NCI-H748 (cell line): ENCODE data around the gene SFXN5.

Experiments used
- DNase-seq: peaks from one replicate; lab custom pipeline; 2025; ENCODE audit not compliant: unreplicated experiment; lab: John Stamatoyannopoulos, UW

SFXN5 gene

GRCh38 chr2:73021371-73022010, 50.0 kb downstream of the SFXN5 start:
- DNase-seq: no peak

DNA sequence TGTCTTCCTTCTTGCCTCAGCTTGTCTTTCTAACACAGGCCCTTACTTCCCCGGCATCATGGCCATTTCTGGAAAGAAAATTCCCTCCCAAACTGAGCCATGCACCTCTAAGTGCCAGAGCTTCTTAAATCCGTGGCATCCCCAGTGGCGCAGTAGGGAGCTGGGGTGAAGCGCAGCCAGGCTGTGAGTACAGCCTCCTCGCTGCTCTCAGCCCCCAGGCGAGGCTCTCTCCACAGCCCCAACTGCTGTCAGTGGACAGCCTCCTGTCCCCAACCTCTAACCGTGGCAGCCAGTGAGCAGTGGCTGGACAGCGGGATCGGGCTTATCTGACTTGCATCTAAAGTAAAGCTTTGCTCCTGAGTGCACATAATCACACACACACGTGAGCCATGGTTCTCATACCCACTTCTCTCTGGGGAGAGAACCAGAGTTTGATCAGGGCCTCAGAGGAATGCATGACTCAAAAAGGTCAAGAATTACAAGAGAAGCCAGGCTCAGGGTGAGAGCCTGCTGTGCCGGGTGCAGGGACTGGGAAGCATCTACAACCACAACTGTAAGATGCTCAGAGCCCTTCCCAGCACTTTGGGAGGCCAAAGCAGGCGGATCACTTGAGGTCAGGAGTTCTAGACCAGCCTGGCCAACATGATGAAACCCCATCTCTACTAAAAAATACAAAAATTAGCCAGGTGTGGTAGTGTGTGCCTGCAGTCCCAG, 50.7 kb downstream of the SFXN5 start:
- DNase-seq: no peak

DNA sequence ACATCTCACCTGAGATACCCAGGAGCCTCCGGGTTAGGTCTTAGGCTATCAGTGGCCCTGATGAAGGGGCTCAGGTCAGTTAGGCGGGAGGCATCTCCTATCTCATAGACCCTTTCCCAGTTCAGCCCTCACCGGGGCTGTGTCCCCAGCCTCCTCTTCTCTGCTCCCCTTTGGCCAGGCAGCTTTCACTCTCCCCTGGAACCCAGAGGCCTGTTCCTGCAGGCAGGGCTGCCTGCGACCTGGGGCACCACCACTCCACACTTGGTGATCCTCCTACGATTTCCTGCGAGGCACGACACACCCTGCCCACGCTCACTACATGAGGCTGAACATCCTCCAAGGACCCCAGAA, 51.2 kb downstream of the SFXN5 start:
- no peak for DNase-seq

- no peak for DNase-seq
Observed at GRCh38 chr2:73018188-73018825, 53.2 kb downstream of the SFXN5 start.

- DNase-seq: no peak
Observed at GRCh38 chr2:73013936-73014335, 57.6 kb downstream of the SFXN5 start.

DNA sequence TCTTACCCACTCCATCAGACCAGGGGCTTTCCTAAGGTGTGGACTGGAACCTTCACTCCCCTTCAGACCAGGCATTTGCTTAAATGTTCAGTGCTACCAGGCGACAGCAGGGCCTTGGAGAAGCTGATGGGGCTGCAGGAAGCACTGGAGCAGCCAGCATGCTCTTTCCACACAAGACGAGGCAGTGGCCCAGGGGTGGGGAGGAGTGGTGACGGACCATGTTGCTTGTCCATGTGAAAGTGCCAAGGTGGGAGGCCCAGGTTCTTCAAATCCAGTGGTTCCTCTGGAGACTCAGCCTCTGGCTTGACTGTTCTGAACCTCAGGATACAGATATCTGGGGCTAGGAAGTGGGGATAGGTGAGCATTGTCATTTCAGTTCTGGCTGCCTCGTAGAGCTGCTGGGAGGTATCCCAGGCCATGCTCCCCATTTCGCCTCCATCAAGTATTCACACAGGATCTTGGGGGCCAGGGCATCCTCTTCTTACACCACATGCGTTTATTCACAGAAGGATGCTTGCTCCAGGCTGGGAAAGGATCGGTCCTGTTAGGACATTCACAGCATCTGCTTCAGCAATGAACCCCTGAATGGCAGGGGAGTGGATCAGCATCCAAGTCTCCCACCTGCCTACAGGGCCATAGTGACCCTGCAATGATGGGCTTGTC, 62.2 kb downstream of the SFXN5 start:
- no peak for DNase-seq

- DNase-seq: no peak
Observed at GRCh38 chr2:73008766-73009135, 62.8 kb downstream of the SFXN5 start.

- no peak for DNase-seq
Observed at GRCh38 chr2:73007991-73008765, 63.3 kb downstream of the SFXN5 start.

DNA sequence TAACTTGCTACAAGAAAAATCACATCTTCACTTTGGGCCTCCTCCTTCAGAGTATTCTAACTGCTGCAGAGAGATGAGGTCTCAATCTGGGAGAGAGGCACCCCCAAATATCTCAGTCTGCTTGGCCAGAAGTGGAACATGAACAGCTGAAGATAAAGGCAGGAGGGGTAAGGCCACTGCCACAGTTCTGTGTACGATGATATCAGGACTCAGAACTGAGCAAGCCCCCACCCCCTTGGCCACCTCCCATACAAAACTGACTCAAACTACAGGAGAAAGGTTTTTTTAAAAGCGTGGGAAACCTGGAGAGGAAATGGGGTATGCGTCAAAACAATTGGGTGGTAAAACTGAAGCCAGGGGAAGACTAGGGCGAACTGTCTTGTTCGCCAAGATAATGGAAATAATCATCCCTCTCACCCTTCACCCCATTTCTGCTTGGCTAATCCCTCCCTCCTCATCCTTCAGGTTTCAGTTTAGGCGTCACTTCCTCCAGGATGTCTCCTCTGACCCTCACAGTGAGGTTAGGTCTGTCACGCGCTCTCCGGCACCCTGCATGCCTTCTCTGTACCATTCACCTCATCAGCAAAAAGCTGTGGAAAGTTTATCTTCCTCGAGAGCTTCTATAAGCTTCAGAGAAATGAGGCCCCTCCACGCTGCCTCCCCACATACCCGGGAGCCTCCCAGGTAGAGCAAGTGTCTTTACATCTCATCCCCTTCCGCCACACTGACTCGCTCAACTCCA, 64.4 kb downstream of the SFXN5 start:
- no peak for DNase-seq

DNA sequence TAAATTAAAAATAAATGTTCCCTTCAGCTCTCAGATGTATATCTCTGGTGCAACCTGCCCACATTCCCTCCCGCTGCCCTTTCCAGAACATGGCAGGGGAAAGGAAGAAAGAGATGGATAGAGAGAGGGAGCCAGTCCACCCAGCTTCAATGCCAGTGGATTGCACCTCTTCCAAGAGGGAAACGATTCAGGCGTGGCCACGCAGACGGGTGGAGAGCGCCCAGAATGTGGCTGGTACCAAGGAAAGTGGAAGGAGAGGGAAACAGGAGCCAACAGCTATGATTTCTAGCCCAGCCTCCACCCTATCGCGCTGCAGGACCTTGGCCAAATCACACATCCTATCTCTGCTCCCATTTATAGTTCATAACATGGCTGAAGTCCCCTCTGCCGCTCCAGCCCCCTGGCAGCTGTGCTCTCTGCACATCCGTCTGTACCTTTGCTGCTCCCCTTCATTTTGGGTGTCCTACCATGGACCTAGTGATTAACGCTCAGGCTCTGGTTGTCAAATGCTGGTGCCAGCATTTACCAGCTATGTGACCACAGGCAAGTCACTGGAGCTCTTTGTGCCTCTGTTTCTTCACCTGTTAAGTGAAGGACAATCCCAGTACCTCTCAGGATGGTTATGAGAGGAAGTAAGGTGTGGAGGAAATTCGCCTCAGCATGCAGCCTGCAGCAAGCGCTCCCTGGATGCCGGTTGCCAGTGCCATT, 66.5 kb downstream of the SFXN5 start:
- no peak for DNase-seq

GRCh38 chr2:73004466-73004865, 67.0 kb downstream of the SFXN5 start:
- DNase-seq: no peak

DNA sequence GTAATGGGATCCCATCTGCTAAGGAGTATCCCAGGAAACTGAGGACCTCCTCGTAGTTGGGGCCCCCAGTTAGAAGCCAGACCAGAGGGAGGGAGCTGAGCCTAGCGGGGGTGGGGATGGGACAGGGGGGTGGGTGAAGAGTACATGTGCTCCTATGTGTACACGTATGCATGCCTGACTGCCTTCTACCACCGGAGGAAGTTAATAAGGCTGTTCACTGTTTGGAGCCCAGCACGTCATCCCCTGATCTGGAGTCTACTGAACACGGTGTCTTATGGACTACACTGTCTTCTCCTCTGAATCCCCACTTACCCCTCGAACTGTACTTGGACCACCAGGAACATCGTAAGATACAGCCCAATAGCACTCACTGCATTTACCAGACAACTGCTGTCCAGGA, 68.5 kb downstream of the SFXN5 start:
- DNase-seq: no peak

DNA sequence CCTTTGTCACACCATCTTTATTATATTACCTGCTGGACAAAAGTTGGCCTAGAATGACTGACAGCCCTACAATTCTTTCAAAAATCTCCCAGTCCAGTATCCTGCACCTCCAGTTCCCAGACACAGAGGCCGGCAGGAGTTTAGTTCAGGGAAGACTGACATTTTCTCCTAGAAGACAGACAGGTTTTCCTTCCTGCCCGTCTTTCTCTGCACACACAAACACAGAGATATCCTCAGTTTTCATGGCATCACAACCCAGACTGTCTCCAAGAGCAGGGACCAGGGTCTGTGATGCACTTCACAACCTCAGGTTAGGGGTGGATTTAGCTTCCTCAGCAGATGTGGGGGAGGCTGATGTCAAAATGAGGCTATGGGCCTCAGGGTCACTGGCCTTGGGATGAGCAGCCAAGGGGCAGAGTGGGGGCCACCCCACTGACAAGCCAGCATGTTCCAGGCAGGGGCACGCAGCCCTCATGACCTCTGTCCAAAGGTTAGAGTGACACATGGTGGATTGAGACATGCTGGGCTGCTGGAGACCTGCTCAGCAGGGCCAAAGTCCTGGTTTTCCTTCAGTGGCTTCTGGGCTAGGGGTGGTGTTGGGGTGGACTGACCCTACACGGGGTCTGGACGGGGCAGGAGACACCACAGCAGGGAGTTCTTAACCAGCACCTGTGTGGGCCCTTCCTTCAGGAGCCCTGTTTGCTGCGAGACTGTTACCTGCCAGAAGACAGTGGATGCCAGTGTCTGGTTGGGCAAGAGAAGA, 70.5 kb downstream of the SFXN5 start:
- DNase-seq: no peak

DNA sequence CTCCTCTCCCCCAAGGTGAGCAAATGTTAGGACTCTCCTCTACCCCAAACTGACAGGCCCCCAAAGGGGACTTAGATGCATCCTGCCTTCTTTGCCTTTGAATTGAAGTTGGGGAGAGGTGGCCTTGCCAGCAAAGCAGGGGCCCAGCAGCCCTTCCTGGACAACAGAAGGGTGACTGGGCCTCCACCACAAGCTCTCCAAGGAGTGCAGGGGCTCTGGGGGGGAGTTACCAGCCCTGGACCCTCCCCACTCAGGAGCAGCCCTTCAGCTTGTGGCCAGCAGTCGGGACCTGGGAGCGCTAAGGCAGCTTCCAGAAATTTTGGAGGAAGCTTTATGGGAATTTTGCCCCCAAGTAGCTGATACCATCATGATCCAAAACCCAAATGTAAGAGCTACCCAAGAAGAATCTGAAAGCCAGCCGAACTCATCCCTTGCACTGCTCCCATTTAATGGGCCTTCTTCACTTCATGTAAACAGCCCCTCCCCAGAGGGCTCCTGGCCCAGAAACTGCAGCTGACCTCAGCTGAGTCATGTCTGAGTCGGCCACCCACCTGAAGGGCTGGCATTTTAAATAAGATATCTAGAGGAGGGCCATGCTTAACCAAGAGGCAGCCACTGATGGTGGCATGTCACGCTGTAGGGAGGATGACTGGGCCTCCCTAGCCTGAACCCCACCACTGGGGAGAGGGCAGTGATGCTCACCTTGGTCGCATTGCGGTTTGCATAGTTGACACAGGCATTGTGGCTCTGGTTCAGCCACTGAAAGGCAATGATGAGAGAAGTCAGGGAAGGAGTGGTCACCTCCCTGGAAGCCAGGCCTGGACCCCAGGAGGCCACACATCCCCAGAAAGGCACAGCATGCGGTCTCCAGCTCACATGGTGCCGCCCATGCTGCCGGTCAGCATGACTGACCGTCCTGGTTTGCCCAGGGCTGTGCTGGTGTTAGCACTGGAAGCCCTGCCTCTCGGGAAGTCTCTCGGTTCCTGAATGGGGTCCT, 71.5 kb downstream of the SFXN5 start:
- no peak for DNase-seq

DNA sequence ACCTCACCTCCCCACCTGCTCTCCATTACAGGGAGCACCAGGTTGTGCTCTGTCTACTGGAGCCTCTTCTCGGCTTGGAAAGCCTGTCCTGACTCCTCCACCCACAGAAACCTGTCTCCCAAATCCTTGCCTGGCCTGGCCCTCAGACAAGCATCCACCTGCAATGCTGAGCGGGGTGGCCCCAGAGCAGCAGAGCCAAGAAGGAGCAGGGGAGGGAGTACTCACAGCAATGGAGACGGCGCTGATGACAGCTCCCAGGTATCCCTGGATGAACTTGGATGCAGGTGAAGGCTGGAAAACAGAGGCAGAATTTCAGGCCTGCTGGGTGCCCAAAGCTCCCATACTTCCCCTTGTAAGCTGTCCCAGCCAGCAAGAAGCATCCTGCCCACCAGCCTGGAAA, 72.8 kb downstream of the SFXN5 start:
- DNase-seq: no peak

GRCh38 chr2:72998234-72998651, 73.3 kb downstream of the SFXN5 start:
- no peak for DNase-seq

DNA sequence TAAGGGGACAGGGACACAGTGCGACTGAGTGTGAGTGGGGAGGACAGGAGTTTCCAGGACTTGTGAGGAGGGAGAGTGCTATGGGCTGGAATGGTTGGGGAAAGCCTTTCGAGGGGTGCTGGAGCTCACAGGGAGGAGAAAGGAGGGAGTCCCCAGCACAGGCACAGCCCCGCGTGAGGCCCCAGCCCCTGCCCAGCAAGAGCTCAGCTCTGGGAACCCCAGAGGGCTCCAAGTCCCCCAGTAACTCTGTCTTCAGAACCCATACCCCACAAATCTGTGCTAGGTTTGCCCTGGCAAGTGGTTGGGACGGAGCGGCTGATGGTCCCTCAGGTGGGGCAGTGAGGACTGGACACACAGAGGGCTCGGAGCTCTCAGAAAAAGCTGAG, 75.4 kb downstream of the SFXN5 start:
- DNase-seq: no peak
